Activated CD8-positive, alpha-beta T cell treated with anti-CD3 and anti-CD28 coated beads for 36 hours (primary cell): ENCODE data around the gene GREB1. TPM values are rescaled to one million over a fixed set of nuclear protein-coding genes. Genes with fewer than 3 reads are reported as not detected.

Experiments used
- ATAC-seq: fragments of 200-7000 bp; cut with Tn5 transposase; one replicate; pipeline ENCODE4 v1.10.0; 2021; ENCODE audit warnings: mild to moderate bottlenecking, moderate library complexity
- CTCF ChIA-PET: fragments of 350-600 bp; sonication (Branson Sonifier 250); formaldehyde crosslinking; loops from one replicate; lab custom pipeline; 2021; ENCODE audit warnings: antibody characterized with exemption; lab: Charles Lee
- POLR2A ChIA-PET: fragments of 350-600 bp; sonication (Branson Sonifier 250); formaldehyde crosslinking; loops from one replicate; lab custom pipeline; 2021; ENCODE audit warnings: antibody characterized with exemption; lab: Charles Lee
- DNase-seq: peaks from one replicate; pipeline ENCODE4 v3.0.0-alpha.2; 2020
- H3K27ac Mint-ChIP-seq: one replicate; pipeline ENCODE4 v1.8.0; 2021; ENCODE audit warnings: mild to moderate bottlenecking, mixed read lengths
- H3K27me3 Mint-ChIP-seq: one replicate; pipeline ENCODE4 v1.8.0; 2021; ENCODE audit warnings: mixed read lengths
- H3K36me3 Mint-ChIP-seq: one replicate; pipeline ENCODE4 v1.8.0; 2021; ENCODE audit warnings: low read depth, mixed read lengths
- H3K4me1 Mint-ChIP-seq: one replicate; pipeline ENCODE4 v1.8.0; 2021; ENCODE audit warnings: low read depth, mixed read lengths
- H3K4me3 Mint-ChIP-seq: one replicate; pipeline ENCODE4 v1.8.0; 2021; ENCODE audit warnings: mild to moderate bottlenecking, moderate library complexity, mixed read lengths
- H3K9me3 Mint-ChIP-seq: one replicate; pipeline ENCODE4 v1.8.0; 2021; ENCODE audit warnings: mixed read lengths
- intact Hi-C: fragments of 100-400 bp; cut with micrococcal nuclease; formaldehyde crosslinking; loops from one replicate; pipeline ENCODE4 v1.10.0; 2022
- total RNA-seq, 2 experiments: library from RNA; stranded (reverse); gene quantifications; one replicate each; pipeline ENCODE4 v1.2.3, GENCODE V29; 2021
- TF ChIP-seq, protein P1 (sequence below): fragments of 200-600 bp; IDR thresholded peaks from one replicate; pipeline ENCODE4 v1.8.0; 2022; ENCODE audit warnings: antibody characterized with exemption, mild to moderate bottlenecking

The GREB1 gene
- total RNA-seq, 2 experiments from 2014 or later: 1.5 TPM

DNA sequence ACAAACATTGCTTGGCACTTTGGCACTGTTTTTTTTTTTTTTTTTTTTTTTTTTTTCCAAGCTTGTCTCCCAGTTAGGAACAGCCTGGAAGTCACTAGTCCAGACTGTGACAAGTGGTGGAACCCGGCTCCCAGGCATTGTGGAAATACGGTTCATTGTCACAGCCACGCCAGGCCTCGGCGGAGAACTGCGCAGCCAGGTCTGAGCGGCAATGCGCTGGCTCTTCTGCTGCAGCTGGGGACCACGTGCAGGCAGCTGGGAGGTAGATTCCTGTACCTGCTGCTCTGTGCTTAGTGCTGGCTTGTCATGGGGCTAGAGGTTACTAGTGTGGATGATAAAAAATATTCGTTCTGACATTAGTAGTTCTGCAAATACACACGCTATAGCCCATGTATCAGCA, 131.2 kb downstream of the GREB1 start:
- CTCF ChIA-PET: interaction anchor here (1.0 to 1.4 kb wide), 4 partner anchors 16 to 120 kb away, joined by 3 to 4 read pairs (median 4); no protein-coding TSS in a partner anchor
- POLR2A ChIA-PET: no interaction called here
- peaks cover 1% of the 10 kb centered on the region for H3K36me3 Mint-ChIP-seq

GRCh38 chr2:11665510-11666362, 131.9 kb downstream of the GREB1 start:
- Mint-ChIP-seq H3K27me3 (peaks cover 19% of the 10 kb centered on the region), H3K36me3 (peaks cover 1% of the 10 kb centered on the region), H3K4me1 (peaks cover 3% of the 10 kb centered on the region), H3K27ac (no peak overlapping the region), H3K4me3 (no peak overlapping the region), H3K9me3 (peaks cover 11% of the 10 kb centered on the region)
- TF ChIP-seq, protein P1, sequence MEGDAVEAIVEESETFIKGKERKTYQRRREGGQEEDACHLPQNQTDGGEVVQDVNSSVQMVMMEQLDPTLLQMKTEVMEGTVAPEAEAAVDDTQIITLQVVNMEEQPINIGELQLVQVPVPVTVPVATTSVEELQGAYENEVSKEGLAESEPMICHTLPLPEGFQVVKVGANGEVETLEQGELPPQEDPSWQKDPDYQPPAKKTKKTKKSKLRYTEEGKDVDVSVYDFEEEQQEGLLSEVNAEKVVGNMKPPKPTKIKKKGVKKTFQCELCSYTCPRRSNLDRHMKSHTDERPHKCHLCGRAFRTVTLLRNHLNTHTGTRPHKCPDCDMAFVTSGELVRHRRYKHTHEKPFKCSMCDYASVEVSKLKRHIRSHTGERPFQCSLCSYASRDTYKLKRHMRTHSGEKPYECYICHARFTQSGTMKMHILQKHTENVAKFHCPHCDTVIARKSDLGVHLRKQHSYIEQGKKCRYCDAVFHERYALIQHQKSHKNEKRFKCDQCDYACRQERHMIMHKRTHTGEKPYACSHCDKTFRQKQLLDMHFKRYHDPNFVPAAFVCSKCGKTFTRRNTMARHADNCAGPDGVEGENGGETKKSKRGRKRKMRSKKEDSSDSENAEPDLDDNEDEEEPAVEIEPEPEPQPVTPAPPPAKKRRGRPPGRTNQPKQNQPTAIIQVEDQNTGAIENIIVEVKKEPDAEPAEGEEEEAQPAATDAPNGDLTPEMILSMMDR: no peak
- CTCF ChIA-PET: interaction anchor here (1.0 to 1.4 kb wide), 3 partner anchors 15 to 120 kb away, joined by 3 to 4 read pairs (median 4); no protein-coding TSS in a partner anchor
- ATAC-seq (no peak), DNase-seq (no peak)
- intact Hi-C loops: no loop called here
- POLR2A ChIA-PET: no interaction called here

More for the DNA sequence above, 131.2 kb downstream of the GREB1 start:
- DNase-seq: no peak
- Mint-ChIP-seq H3K9me3 (peaks cover 8% of the 10 kb centered on the region), H3K27ac (no peak overlapping the region), H3K4me1 (no peaks in the 10 kb centered on the region), H3K4me3 (no peak overlapping the region), H3K27me3 (peaks cover 12% of the 10 kb centered on the region)
- ATAC-seq: no peak
- TF ChIP-seq, protein P1: no peak
- intact Hi-C loops: no loop called here

GRCh38 chr2:11667194-11667593, 133.3 kb downstream of the GREB1 start:
- intact Hi-C loops: no loop called here
- Mint-ChIP-seq H3K4me3 (no peak overlapping the region), H3K4me1 (peaks cover 3% of the 10 kb centered on the region), H3K27me3 (peaks cover 20% of the 10 kb centered on the region), H3K27ac (no peak overlapping the region), H3K36me3 (peaks cover 1% of the 10 kb centered on the region), H3K9me3 (peaks cover 11% of the 10 kb centered on the region)
- POLR2A ChIA-PET: no interaction called here
- DNase-seq: no peak
- CTCF ChIA-PET: no interaction called here
- ATAC-seq: no peak
- TF ChIP-seq, protein P1: no peak

DNA sequence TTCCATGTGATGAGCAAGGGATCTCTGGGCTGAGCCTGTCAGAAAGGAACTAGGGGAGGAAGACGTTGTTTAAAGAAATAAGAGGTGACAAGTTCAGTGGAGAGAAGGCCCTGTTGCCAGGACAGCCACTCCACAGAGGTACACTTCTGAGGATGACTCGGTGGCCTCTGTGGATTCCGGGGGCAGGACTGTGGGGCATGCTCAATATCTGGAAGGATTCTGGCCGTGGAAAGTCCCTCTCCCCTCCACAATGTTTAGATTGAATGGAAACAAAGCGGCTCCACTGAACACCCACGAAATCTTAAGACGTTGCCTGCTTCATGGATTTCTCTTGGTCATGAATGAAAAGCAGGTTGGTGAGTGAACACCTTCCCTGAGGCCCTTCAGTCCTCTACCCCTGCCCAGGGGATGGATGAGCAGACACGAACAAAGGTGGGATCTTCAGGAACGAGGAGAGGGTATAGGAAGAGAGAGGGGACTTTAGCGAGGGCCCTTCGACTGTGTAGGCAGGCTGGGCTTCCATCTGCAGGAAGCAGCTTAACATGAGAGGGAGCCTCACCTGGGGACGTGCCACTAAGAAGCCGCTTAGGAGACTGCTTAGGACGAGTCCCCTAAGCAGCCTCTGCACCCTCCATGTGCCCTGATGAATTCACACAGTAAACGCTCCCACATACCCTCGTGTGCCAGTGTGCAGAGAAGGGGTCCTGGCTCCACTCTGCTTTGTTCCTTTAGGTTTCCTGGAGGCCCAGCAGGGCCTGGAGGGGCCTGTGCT, 134.2 kb downstream of the GREB1 start:
- no peaks in the 10 kb centered on the region for H3K36me3 Mint-ChIP-seq

More for the DNA sequence above, 134.2 kb downstream of the GREB1 start:
- Mint-ChIP-seq H3K4me1 (peaks cover 4% of the 10 kb centered on the region), H3K4me3 (no peak overlapping the region), H3K27ac (no peak overlapping the region), H3K9me3 (peaks cover 6% of the 10 kb centered on the region), H3K27me3 (peaks cover 24% of the 10 kb centered on the region)
- CTCF ChIA-PET: no interaction called here
- ATAC-seq (no peak), DNase-seq (no peak)
- POLR2A ChIA-PET: no interaction called here
- TF ChIP-seq, protein P1: no peak
- intact Hi-C loops: no loop called here
